Chondrocyte (in vitro differentiated cells): ENCODE results near the gene NCAM1. TPM values are rescaled to one million over a fixed set of nuclear protein-coding genes. Genes with fewer than 3 reads are reported as not detected.

Experiments used
- DNase-seq: peaks from one replicate; pipeline ENCODE4 v3.0.0; 2021; ENCODE audit warnings: mixed read lengths, low spot score
- H3K27ac Mint-ChIP-seq: one replicate; pipeline ENCODE4 v1.8.0; 2021; ENCODE audit warnings: mild to moderate bottlenecking, moderate library complexity, mixed read lengths; ENCODE audit not compliant: unreplicated experiment
- H3K27me3 Mint-ChIP-seq: 2 replicates; pipeline ENCODE4 v1.8.0; 2021; ENCODE audit warnings: low read depth, mixed read lengths
- H3K36me3 Mint-ChIP-seq: 2 replicates; pipeline ENCODE4 v1.8.0; 2021; ENCODE audit warnings: low read depth, mixed read lengths
- H3K4me1 Mint-ChIP-seq: 2 replicates; pipeline ENCODE4 v1.8.0; 2021; ENCODE audit warnings: low read depth, mild to moderate bottlenecking, mixed read lengths
- H3K4me3 Mint-ChIP-seq: one replicate; pipeline ENCODE4 v1.8.0; 2021; ENCODE audit warnings: mild to moderate bottlenecking, moderate library complexity, mixed read lengths; ENCODE audit not compliant: unreplicated experiment
- H3K9me3 Mint-ChIP-seq: 2 replicates; pipeline ENCODE4 v1.8.0; 2021; ENCODE audit warnings: low read depth, mixed read lengths
- total RNA-seq: library from RNA; stranded (reverse); gene quantifications from 3 replicates; pipeline ENCODE4 v1.2.1, GENCODE V29; 2021
- TF ChIP-seq, protein P1 (sequence below): fragments of 200-600 bp; sonication (generic); IDR thresholded peaks from 2 replicates; pipeline ENCODE4 v1.5.0; 2021; ENCODE audit warnings: antibody characterized with exemption, mild to moderate bottlenecking, moderate library complexity

NCAM1 gene
- total RNA-seq, 1 donor from 2014 or later = 3.9 TPM

DNA sequence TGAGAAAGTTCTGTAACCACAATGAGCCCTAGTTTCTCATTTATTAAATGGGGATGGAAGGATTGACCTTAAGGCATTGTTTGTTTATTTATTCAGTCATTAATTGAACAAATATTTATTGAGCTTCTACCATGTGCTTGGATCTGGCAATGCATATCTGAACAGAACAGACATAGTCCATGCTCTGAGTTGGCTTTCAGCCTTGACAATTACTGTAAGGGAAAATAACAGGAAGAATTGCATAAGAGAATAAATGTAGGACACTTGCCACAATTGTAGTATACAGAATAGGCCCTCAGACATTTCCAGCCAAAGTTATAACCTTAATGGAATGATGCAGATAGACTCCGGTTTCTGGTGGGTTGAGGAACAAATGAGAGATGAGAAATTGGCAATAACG, 192.6 kb downstream of the NCAM1 start:
- H3K27me3 Mint-ChIP-seq = peaks cover 2% of the 10 kb centered on the region
- no peaks in the 10 kb centered on the region for H3K9me3 Mint-ChIP-seq
- H3K4me1 Mint-ChIP-seq = no peaks in the 10 kb centered on the region
- H3K27ac Mint-ChIP-seq = no peak overlapping the region
- TF ChIP-seq, protein P1, sequence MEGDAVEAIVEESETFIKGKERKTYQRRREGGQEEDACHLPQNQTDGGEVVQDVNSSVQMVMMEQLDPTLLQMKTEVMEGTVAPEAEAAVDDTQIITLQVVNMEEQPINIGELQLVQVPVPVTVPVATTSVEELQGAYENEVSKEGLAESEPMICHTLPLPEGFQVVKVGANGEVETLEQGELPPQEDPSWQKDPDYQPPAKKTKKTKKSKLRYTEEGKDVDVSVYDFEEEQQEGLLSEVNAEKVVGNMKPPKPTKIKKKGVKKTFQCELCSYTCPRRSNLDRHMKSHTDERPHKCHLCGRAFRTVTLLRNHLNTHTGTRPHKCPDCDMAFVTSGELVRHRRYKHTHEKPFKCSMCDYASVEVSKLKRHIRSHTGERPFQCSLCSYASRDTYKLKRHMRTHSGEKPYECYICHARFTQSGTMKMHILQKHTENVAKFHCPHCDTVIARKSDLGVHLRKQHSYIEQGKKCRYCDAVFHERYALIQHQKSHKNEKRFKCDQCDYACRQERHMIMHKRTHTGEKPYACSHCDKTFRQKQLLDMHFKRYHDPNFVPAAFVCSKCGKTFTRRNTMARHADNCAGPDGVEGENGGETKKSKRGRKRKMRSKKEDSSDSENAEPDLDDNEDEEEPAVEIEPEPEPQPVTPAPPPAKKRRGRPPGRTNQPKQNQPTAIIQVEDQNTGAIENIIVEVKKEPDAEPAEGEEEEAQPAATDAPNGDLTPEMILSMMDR = no peak
- no peaks in the 10 kb centered on the region for H3K36me3 Mint-ChIP-seq
- H3K4me3 Mint-ChIP-seq = no peak overlapping the region
- DNase-seq = no peak

DNA sequence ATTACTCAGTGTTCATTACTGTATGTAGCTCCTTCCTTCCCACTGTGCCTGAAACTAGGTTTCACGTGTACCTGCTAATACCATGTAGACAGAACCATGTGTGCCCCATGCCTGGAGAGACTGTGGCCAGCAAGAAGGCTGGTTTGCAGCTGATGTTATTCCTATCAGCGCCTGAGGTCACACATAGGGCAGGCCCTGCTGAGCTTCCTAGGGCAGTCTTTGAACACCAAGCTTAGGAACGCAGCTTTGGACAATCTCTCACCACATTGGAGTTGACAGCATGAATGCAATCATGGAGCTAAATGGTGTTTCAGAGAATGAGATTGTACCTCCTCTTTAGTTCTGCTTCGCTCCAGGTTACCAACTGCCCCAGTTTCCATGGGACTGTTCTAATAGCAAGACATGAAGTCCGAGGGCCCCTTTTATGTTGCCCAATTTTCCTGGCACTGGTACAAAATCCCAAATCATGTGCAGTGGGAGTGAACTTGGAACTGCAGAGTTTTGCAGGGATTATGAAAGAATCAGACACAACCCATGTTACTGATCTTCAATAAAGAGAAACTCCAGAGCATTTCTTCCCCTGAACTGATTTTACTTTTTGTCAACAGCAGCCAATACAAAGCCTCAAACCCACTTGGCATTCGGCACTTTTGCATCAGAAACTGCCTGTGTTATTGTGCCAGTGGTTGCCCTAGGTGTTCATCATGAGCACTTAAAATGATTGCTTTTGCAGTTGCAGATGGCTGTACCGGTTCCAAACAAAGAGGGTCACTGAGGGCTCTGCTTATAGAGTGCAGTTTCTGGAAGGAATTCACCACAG, 199.0 kb downstream of the NCAM1 start:
- Mint-ChIP-seq H3K9me3 (no peaks in the 10 kb centered on the region), H3K27ac (no peak overlapping the region), H3K27me3 (no peaks in the 10 kb centered on the region), H3K36me3 (no peaks in the 10 kb centered on the region), H3K4me3 (no peak overlapping the region), H3K4me1 (peaks cover 9% of the 10 kb centered on the region)
- TF ChIP-seq, protein P1 = no peak
- no peak for DNase-seq

DNA sequence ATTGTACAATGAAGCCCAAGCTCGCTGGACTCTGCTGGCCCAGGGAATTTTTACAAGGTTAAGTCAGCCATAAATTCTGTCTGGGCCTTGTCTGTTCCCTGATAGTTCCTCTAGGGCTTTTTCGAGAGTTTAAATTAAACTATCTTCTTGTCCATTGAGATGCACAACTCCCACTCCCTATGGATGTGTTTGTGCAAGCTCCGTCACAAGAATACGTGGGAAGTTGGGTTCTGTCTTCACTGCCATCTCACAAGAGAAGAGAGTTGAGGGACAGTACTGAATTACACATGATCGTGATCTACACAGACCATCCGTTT, 199.5 kb downstream of the NCAM1 start:
- H3K27me3 Mint-ChIP-seq = no peaks in the 10 kb centered on the region
- no peak for DNase-seq
- TF ChIP-seq, protein P1 = no peak
- no peak overlapping the region for H3K27ac Mint-ChIP-seq
- H3K36me3 Mint-ChIP-seq = no peaks in the 10 kb centered on the region
- H3K9me3 Mint-ChIP-seq = no peaks in the 10 kb centered on the region
- H3K4me3 Mint-ChIP-seq = no peak overlapping the region
- peaks cover 9% of the 10 kb centered on the region for H3K4me1 Mint-ChIP-seq

DNA sequence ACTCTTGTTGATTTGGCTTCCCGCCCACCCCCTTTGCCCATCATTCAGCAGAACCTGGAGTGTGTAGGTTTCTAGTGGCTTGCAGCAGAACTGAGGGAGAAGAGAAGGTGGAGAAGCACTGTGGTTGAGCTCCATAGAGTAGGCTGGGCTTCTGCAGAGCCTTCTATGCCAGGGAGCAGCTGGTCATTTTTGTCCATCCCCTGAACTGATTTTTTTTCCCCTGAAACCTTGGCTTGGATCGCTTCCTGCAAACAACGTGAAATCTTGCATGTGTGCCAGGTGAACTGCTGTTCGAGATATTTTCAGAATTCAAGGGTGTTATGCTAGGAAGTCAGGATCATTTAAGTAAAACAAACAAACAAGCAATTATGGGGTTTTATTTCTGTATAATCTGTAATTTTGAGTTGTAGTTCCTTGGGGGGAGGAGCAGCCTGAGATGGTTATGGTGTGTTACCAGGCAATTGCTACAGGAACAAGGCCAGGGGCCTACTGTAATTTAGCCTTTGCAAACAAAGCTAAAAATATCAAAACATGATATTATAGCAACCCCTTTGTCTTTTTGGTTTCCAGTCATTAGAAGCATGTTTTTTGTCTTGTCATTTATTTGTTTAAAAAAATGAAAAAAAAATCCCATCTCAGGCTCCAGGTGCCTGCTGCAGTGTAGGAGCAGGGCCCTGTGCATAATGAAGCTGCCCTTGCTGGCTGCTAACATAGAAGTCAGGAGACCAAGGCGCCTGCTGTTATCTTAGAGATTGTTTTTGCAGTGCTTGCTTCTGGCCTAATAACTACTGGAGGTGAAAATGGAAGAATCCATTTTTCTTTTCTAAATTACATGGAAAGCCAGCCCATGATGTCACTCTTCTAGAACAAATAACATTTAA, 200.7 kb downstream of the NCAM1 start:
- TF ChIP-seq, protein P1 = no peak
- H3K36me3 Mint-ChIP-seq = no peaks in the 10 kb centered on the region
- H3K4me1 Mint-ChIP-seq = peaks cover 9% of the 10 kb centered on the region
- no peaks in the 10 kb centered on the region for H3K27me3 Mint-ChIP-seq
- no peak overlapping the region for H3K4me3 Mint-ChIP-seq
- no peak for DNase-seq
- H3K27ac Mint-ChIP-seq = no peak overlapping the region
- no peaks in the 10 kb centered on the region for H3K9me3 Mint-ChIP-seq

DNA sequence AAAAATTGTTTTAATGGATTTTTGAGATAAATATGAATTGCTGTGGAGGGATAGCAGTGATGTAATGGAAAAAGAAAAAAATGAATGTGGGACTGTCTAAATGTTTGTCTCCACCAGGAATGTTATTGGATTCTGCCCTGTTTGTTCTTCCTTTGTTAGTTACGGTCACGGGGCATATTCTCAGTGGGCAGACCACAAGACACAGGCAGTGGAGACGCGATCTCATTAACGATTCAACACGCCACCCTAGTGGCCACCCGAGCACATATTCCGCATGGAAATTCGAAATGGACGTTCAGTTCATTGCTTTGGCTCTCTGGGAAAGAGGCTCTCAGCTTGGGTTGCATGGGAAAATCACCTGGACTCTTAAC, 201.4 kb downstream of the NCAM1 start:
- Mint-ChIP-seq H3K27ac (no peak overlapping the region), H3K9me3 (no peaks in the 10 kb centered on the region)

More for the DNA sequence above, 201.4 kb downstream of the NCAM1 start:
- H3K36me3 Mint-ChIP-seq = no peaks in the 10 kb centered on the region
- peaks cover 9% of the 10 kb centered on the region for H3K4me1 Mint-ChIP-seq
- no peak for DNase-seq
- no peak overlapping the region for H3K4me3 Mint-ChIP-seq
- TF ChIP-seq, protein P1 = no peak
- H3K27me3 Mint-ChIP-seq = no peaks in the 10 kb centered on the region
